Keratinocyte (primary cell): Measurements from ENCODE around the gene MUC5B.

Experiments
- CTCF ChIP-seq, 3 experiments: IDR thresholded peaks in 1 of 3; conservative IDR thresholded peaks in 1 of 3; optimal IDR thresholded peaks in 1 of 3; 2 replicates in 2 of 3; 3 replicates in 1 of 3; pipeline versions ENCODE3 to v1.5.1; 2011; ENCODE audit warnings: low read length in 3 of 3, mild to moderate bottlenecking in 3 of 3, moderate library complexity in 2 of 3, control low read depth in 1 of 3, inconsistent platforms in 1 of 3; ENCODE audit not compliant: insufficient read depth in 2 of 3; ENCODE audit errors: extremely low read depth in 1 of 3
- EZH2 ChIP-seq: IDR thresholded peaks from one replicate; pipeline ENCODE4 v1.6.1; 2012; ENCODE audit warnings: inconsistent platforms, mild to moderate bottlenecking, low read length, moderate library complexity

GRCh38 chr11:1296287-1296686, 73.4 kb downstream of the MUC5B start:
- TF ChIP-seq CTCF (optimal IDR thresholded peaks at IDR 0.05 in 1 of 3, IDR thresholded peaks at IDR 0.05 in 1 of 3, conservative IDR thresholded peaks at IDR 0.05 in 1 of 3; ENCODE audit: extremely low read depth in 1 of 3, insufficient read depth in 2 of 3, low read length in 3 of 3) (no peak), EZH2 (no peak)
